ENCODE data around the gene ARV1. TPM values are rescaled to one million over a fixed set of nuclear protein-coding genes. Genes with fewer than 3 reads are reported as not detected.

ARV1 gene
- total and polyA plus RNA-seq, 2 experiments from 2014 or later: 10.4 to 20.0 TPM

- no peak for TF ChIP-seq REST (IDR thresholded peaks at IDR 0.05; ENCODE audit: unreplicated experiment)
Measured at GRCh38 chr1:231037585-231038517, 59.0 kb downstream of the ARV1 start (continued).

- Mint-ChIP-seq H3K36me3 (ENCODE audit: low read depth) (no peaks in the 10 kb centered on the region; the same call in 2 of the 3 replicates), H3K27me3 (ENCODE audit: insufficient read depth, low read depth, poor library complexity) (peaks cover 74% of the 10 kb centered on the region), H3K4me3 (peak overlapping the region; percentile 71), H3K27ac (no peak overlapping the region), H3K4me1 (peaks cover 3% of the 10 kb centered on the region; the same call in 2 of the 3 replicates), H3K9me3 (no peaks in the 10 kb centered on the region)
- ATAC-seq (peak; percentile 55), DNase-seq (ENCODE audit: low spot score) (peak; percentile 66)
- peak overlapping the region; percentile 80 for H3K4me2 ChIP-seq
- H4K20me1 ChIP-seq (replicated peaks; ENCODE audit: insufficient read depth): peaks cover 20% of the 10 kb centered on the region
- H3K4me3 ChIP-seq: peak overlapping the region; percentile 71
- H2AFZ ChIP-seq: peak overlapping the region; percentile 78
- peaks cover 94% of the 10 kb centered on the region for H3K27me3 ChIP-seq (ENCODE audit: insufficient read depth)
- no peaks in the 10 kb centered on the region for H3F3A ChIP-seq (replicated peaks; ENCODE audit: low read depth)
- H3K9me2 ChIP-seq (ENCODE audit: insufficient read depth): no peaks in the 10 kb centered on the region
- no peaks in the 10 kb centered on the region; the same call in 1 of the 2 replicates for H3K4me1 ChIP-seq (ENCODE audit: insufficient read depth)
- H3K79me2 ChIP-seq (replicated peaks; ENCODE audit: insufficient read depth): no peaks in the 10 kb centered on the region
- H3K36me3 ChIP-seq (ENCODE audit: insufficient read depth): no peaks in the 10 kb centered on the region
- no peak overlapping the region for H3K27ac ChIP-seq (ENCODE audit: low read depth)
- TF ChIP-seq CREB1 (CRISPR knock-in tag; IDR thresholded peaks at IDR 0.05; ENCODE audit: low read depth) (no peak), ZNF462 (CRISPR knock-in tag; IDR thresholded peaks at IDR 0.05) (no peak), ZNF114 (CRISPR knock-in tag; IDR thresholded peaks at IDR 0.05) (no peak), POLR2AphosphoS5 (IDR thresholded peaks at IDR 0.05; ENCODE audit: low read depth) (no peak), JUNB (IDR thresholded peaks at IDR 0.05; ENCODE audit: unreplicated experiment) (no peak), NANOG (IDR thresholded peaks at IDR 0.05; ENCODE audit: borderline replicate concordance) (no peak), CTCF (conservative IDR thresholded peaks at IDR 0.05; ENCODE audit: low read depth in 2 of 2) (no peak), EZH2phosphoT487 (IDR thresholded peaks at IDR 0.05; ENCODE audit: unreplicated experiment) (peak; percentile 60), STAT1 (IDR thresholded peaks at IDR 0.05; ENCODE audit: unreplicated experiment) (no peak), EZH2 (IDR thresholded peaks at IDR 0.05; ENCODE audit: low read depth, unreplicated experiment) (peak; percentile 82)
Measured at GRCh38 chr1:231039161-231040018, 60.5 kb downstream of the ARV1 start.

Measured in GM23338 (cell line).